ENCODE data around the gene TMEM47. TPM values are rescaled to one million over a fixed set of nuclear protein-coding genes. Genes with fewer than 3 reads are reported as not detected.

The TMEM47 gene
- polyA plus RNA-seq, 4 donors: 0.22 to 7.7 (median 2.2) TPM

GRCh38 chrX:34624416-34624815, 32.7 kb downstream of the TMEM47 start:
- WGBS, 3 donors: 55 to 77% (median 70%) methylated on average over 2 of the region's 2 CpGs
- Histone ChIP-seq H3K27me3 (ENCODE audit: control insufficient read depth in 3 of 3, insufficient read depth in 3 of 3, low read length in 3 of 3) (no peaks in the 10 kb centered on the region), H3K36me3 (ENCODE audit: control insufficient read depth in 3 of 3, insufficient read depth in 2 of 3, low read depth in 1 of 3, low read length in 3 of 3) (no peaks in the 10 kb centered on the region), H3K9me3 (ENCODE audit: control insufficient read depth in 2 of 2, insufficient read depth in 1 of 2, low read depth in 1 of 2, low read length in 1 of 2) (no peaks in the 10 kb centered on the region), H3K4me1 (ENCODE audit: control insufficient read depth in 3 of 3, insufficient read depth in 2 of 3, low read depth in 1 of 3, low read length in 2 of 3) (no peaks in the 10 kb centered on the region), H3K4me3 (ENCODE audit: low read depth in 1 of 3, low read length in 3 of 3) (no peak overlapping the region), H3K27ac (ENCODE audit: low read depth in 1 of 3, low read length in 2 of 3) (no peak overlapping the region)
- DNase-seq: no peak
- no peak for FAIRE-seq

- Histone ChIP-seq H3K36me3 (ENCODE audit: control insufficient read depth in 3 of 3, insufficient read depth in 2 of 3, low read depth in 1 of 3, low read length in 3 of 3) (no peaks in the 10 kb centered on the region), H3K4me3 (ENCODE audit: low read depth in 1 of 3, low read length in 3 of 3) (no peak overlapping the region), H3K4me1 (ENCODE audit: control insufficient read depth in 3 of 3, insufficient read depth in 2 of 3, low read depth in 1 of 3, low read length in 2 of 3) (no peaks in the 10 kb centered on the region), H3K9me3 (ENCODE audit: control insufficient read depth in 2 of 2, insufficient read depth in 1 of 2, low read depth in 1 of 2, low read length in 1 of 2) (no peaks in the 10 kb centered on the region), H3K27ac (ENCODE audit: low read depth in 1 of 3, low read length in 2 of 3) (no peak overlapping the region), H3K27me3 (ENCODE audit: control insufficient read depth in 3 of 3, insufficient read depth in 3 of 3, low read length in 3 of 3) (no peaks in the 10 kb centered on the region)
- no peak for FAIRE-seq
- DNase-seq: no peak
- WGBS, 3 donors: 69 to 83% (median 83%) methylated on average over 2 of the region's 2 CpGs
These were observed 37.2 kb downstream of the TMEM47 start for GRCh38 chrX:34619920-34620319.

DNA sequence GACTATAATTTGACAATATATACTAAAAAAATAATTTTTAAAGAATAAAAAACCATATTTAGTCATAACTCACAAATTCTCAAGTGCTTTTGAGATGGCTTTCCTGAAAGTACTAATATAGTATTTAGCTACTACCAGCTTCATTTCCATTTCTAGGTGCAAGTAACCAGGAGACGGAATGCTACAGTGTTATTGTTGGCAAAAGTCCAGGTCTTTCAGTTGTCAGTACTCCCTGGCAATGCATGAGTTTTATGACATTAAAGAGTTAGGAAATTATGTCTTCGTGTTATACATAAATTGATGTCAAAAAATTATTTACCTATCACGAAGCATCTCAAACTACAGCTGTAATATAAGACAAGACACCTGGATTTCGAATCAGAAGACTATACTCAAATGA, 45.0 kb downstream of the TMEM47 start:
- Histone ChIP-seq H3K27ac (ENCODE audit: low read depth in 1 of 3, low read length in 2 of 3) (no peak overlapping the region), H3K4me3 (ENCODE audit: low read depth in 1 of 3, low read length in 3 of 3) (no peak overlapping the region), H3K36me3 (ENCODE audit: control insufficient read depth in 3 of 3, insufficient read depth in 2 of 3, low read depth in 1 of 3, low read length in 3 of 3) (no peaks in the 10 kb centered on the region), H3K4me1 (ENCODE audit: control insufficient read depth in 3 of 3, insufficient read depth in 2 of 3, low read depth in 1 of 3, low read length in 2 of 3) (no peaks in the 10 kb centered on the region), H3K9me3 (ENCODE audit: control insufficient read depth in 2 of 2, insufficient read depth in 1 of 2, low read depth in 1 of 2, low read length in 1 of 2) (peaks cover 1 to 2% of the 10 kb centered on the region in 2 donors), H3K27me3 (ENCODE audit: control insufficient read depth in 3 of 3, insufficient read depth in 3 of 3, low read length in 3 of 3) (no peaks in the 10 kb centered on the region)
- FAIRE-seq (no peak), DNase-seq (no peak)
- WGBS, 3 donors: 49 to 58% (median 55%) methylated on average over 4 of the region's 4 CpGs

DNA sequence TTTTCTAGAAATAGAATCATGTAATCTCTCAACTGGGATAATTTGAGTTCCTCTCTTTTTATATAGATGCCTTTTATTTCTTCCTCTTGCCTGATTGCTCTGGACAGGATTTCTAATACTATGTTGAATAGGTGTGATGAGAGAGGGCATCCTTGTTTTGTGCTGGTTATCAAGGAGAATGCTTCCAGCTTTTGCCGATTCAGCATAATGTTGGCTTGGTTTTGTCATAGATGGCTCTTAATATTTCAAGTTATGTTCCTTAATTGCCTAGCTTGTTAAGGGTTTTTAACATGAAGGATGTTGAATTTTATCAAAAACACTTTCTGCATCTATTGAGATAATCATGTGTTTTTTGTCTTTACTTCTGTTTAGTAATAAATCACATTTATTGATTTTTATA, 58.7 kb downstream of the TMEM47 start:
- FAIRE-seq: no peak
- H3K27me3 ChIP-seq (ENCODE audit: control insufficient read depth in 3 of 3, insufficient read depth in 3 of 3, low read length in 3 of 3): no peaks in the 10 kb centered on the region
- no peak for DNase-seq
- H3K9me3 ChIP-seq (ENCODE audit: control insufficient read depth in 2 of 2, insufficient read depth in 1 of 2, low read depth in 1 of 2, low read length in 1 of 2): no peaks in the 10 kb centered on the region
- H3K4me3 ChIP-seq (ENCODE audit: low read depth in 1 of 3, low read length in 3 of 3): no peak overlapping the region
- no peaks in the 10 kb centered on the region for H3K36me3 ChIP-seq (ENCODE audit: control insufficient read depth in 3 of 3, insufficient read depth in 2 of 3, low read depth in 1 of 3, low read length in 3 of 3)
- H3K4me1 ChIP-seq (ENCODE audit: control insufficient read depth in 3 of 3, insufficient read depth in 2 of 3, low read depth in 1 of 3, low read length in 2 of 3): no peaks in the 10 kb centered on the region
- H3K27ac ChIP-seq (ENCODE audit: low read depth in 1 of 3, low read length in 2 of 3): no peak overlapping the region
- WGBS, 3 donors: 80 to 91% (median 90%) methylated on average over 1 of the region's 1 CpG

DNA sequence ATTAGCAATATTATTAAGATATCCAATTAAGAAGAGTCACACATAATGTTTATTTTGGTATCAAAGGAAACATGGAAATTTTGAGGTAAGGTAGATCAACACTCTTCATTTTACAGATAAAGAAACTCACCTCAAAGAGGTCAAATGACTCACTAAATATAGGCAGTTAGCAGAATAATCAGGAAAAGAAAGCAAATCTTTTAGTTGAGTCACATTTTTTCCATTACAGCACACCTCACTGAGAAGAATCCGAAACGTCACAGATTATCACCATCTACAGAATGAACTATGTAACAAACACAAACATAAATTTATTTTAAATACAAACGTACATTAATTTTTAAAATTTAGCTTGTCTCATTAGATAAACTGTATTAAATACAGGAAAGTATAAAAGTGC, 70.1 kb downstream of the TMEM47 start:
- no peak overlapping the region for H3K27ac ChIP-seq (ENCODE audit: low read depth in 1 of 3, low read length in 2 of 3)
- DNase-seq: no peak
- H3K4me1 ChIP-seq (ENCODE audit: control insufficient read depth in 3 of 3, insufficient read depth in 2 of 3, low read depth in 1 of 3, low read length in 2 of 3): no peaks in the 10 kb centered on the region
- 61 to 79% (median 62%) methylated on average over 3 of the region's 3 CpGs for whole genome bisulfite sequencing, 3 donors
- H3K9me3 ChIP-seq (ENCODE audit: control insufficient read depth in 2 of 2, insufficient read depth in 1 of 2, low read depth in 1 of 2, low read length in 1 of 2): no peaks in the 10 kb centered on the region
- no peak overlapping the region for H3K4me3 ChIP-seq (ENCODE audit: low read depth in 1 of 3, low read length in 3 of 3)
- H3K36me3 ChIP-seq (ENCODE audit: control insufficient read depth in 3 of 3, insufficient read depth in 2 of 3, low read depth in 1 of 3, low read length in 3 of 3): no peaks in the 10 kb centered on the region
- H3K27me3 ChIP-seq (ENCODE audit: control insufficient read depth in 3 of 3, insufficient read depth in 3 of 3, low read length in 3 of 3): no peaks in the 10 kb centered on the region
- FAIRE-seq: no peak

- 54 to 64% (median 57%) methylated on average over 4 of the region's 4 CpGs for WGBS, 3 donors
- DNase-seq: no peak
- H3K36me3 ChIP-seq (ENCODE audit: control insufficient read depth in 3 of 3, insufficient read depth in 2 of 3, low read depth in 1 of 3, low read length in 3 of 3): no peaks in the 10 kb centered on the region
- no peak overlapping the region for H3K4me3 ChIP-seq (ENCODE audit: low read depth in 1 of 3, low read length in 3 of 3)
- no peaks in the 10 kb centered on the region for H3K9me3 ChIP-seq (ENCODE audit: control insufficient read depth in 2 of 2, insufficient read depth in 1 of 2, low read depth in 1 of 2, low read length in 1 of 2)
- H3K4me1 ChIP-seq (ENCODE audit: control insufficient read depth in 3 of 3, insufficient read depth in 2 of 3, low read depth in 1 of 3, low read length in 2 of 3): no peaks in the 10 kb centered on the region
- H3K27ac ChIP-seq (ENCODE audit: low read depth in 1 of 3, low read length in 2 of 3): no peak overlapping the region
- FAIRE-seq: no peak
- no peaks in the 10 kb centered on the region for H3K27me3 ChIP-seq (ENCODE audit: control insufficient read depth in 3 of 3, insufficient read depth in 3 of 3, low read length in 3 of 3)
These were observed 70.7 kb downstream of the TMEM47 start for GRCh38 chrX:34586346-34586911.

DNA sequence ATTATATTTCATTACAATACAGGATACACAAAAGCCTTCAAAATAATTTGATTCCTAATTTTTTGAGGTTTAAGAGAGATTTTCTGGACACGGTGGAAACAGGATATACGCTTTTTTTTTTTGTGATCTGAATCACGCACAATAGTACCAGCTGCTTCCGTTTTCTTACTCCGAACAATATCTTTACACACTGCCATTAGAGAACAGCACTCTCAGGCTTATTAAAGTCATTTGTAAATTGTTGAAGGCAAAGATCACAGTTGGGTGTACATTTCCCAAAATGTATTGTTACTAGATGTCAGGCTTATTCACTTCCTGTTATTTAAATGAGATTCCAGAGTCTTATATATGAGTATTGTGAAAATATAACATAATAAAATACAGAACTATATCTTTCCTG, 71.5 kb downstream of the TMEM47 start:
- Histone ChIP-seq H3K36me3 (ENCODE audit: control insufficient read depth in 3 of 3, insufficient read depth in 2 of 3, low read depth in 1 of 3, low read length in 3 of 3) (no peaks in the 10 kb centered on the region), H3K9me3 (ENCODE audit: control insufficient read depth in 2 of 2, insufficient read depth in 1 of 2, low read depth in 1 of 2, low read length in 1 of 2) (no peaks in the 10 kb centered on the region), H3K27me3 (ENCODE audit: control insufficient read depth in 3 of 3, insufficient read depth in 3 of 3, low read length in 3 of 3) (no peaks in the 10 kb centered on the region), H3K4me3 (ENCODE audit: low read depth in 1 of 3, low read length in 3 of 3) (no peak overlapping the region), H3K27ac (ENCODE audit: low read depth in 1 of 3, low read length in 2 of 3) (no peak overlapping the region), H3K4me1 (ENCODE audit: control insufficient read depth in 3 of 3, insufficient read depth in 2 of 3, low read depth in 1 of 3, low read length in 2 of 3) (no peaks in the 10 kb centered on the region)
- DNase-seq (no peak), FAIRE-seq (no peak)
- 74 to 89% (median 86%) methylated on average over 5 of the region's 5 CpGs for WGBS, 3 donors

GRCh38 chrX:34584781-34585180, 72.3 kb downstream of the TMEM47 start:
- Histone ChIP-seq H3K27me3 (ENCODE audit: control insufficient read depth in 3 of 3, insufficient read depth in 3 of 3, low read length in 3 of 3) (no peaks in the 10 kb centered on the region), H3K4me1 (ENCODE audit: control insufficient read depth in 3 of 3, insufficient read depth in 2 of 3, low read depth in 1 of 3, low read length in 2 of 3) (no peaks in the 10 kb centered on the region), H3K36me3 (ENCODE audit: control insufficient read depth in 3 of 3, insufficient read depth in 2 of 3, low read depth in 1 of 3, low read length in 3 of 3) (no peaks in the 10 kb centered on the region), H3K9me3 (ENCODE audit: control insufficient read depth in 2 of 2, insufficient read depth in 1 of 2, low read depth in 1 of 2, low read length in 1 of 2) (no peaks in the 10 kb centered on the region), H3K27ac (ENCODE audit: low read depth in 1 of 3, low read length in 2 of 3) (no peak overlapping the region), H3K4me3 (ENCODE audit: low read depth in 1 of 3, low read length in 3 of 3) (no peak overlapping the region)
- FAIRE-seq (no peak), DNase-seq (no peak)
- WGBS, 3 donors: 86 to 91% (median 87%) methylated on average over 1 of the region's 1 CpG

DNA sequence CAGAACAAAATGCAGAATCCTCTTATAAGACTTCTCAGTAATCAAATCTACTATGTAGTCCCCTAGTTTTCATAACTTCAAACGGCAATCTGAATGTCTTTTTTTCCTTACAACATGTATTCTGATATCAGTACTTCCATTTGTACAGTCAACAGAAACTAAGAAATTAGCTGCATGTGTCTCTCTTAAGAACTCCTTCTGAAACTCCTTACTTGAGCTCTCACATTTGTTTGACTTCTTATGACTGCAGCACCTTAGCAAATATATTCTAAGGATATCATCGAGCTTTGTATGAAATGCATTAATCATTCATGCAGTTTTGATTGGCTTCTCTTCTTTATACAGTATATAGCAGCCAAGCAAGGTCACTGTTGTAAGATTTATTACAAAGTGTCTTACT, 77.0 kb downstream of the TMEM47 start:
- 39 to 64% (median 45%) methylated on average over 2 of the region's 2 CpGs for WGBS, 3 donors
- no peaks in the 10 kb centered on the region for H3K27me3 ChIP-seq (ENCODE audit: control insufficient read depth in 3 of 3, insufficient read depth in 3 of 3, low read length in 3 of 3)
- H3K9me3 ChIP-seq (ENCODE audit: control insufficient read depth in 2 of 2, insufficient read depth in 1 of 2, low read depth in 1 of 2, low read length in 1 of 2): no peaks in the 10 kb centered on the region
- DNase-seq: no peak
- H3K36me3 ChIP-seq (ENCODE audit: control insufficient read depth in 3 of 3, insufficient read depth in 2 of 3, low read depth in 1 of 3, low read length in 3 of 3): no peaks in the 10 kb centered on the region
- H3K4me3 ChIP-seq (ENCODE audit: low read depth in 1 of 3, low read length in 3 of 3): no peak overlapping the region
- FAIRE-seq: no peak
- no peaks in the 10 kb centered on the region for H3K4me1 ChIP-seq (ENCODE audit: control insufficient read depth in 3 of 3, insufficient read depth in 2 of 3, low read depth in 1 of 3, low read length in 2 of 3)
- no peak overlapping the region for H3K27ac ChIP-seq (ENCODE audit: low read depth in 1 of 3, low read length in 2 of 3)
